Tibial nerve (tissue), 4 donors: Measurements from ENCODE around the gene ATP2B3. TPM values are rescaled to one million over a fixed set of nuclear protein-coding genes. Genes with fewer than 3 reads are reported as not detected.
A peak's percentile ranks its signal among the peaks of the same experiment; 100 is the strongest.

Experiments
- DNase-seq, 2 donors: peaks; one replicate each; pipeline ENCODE4 v3.0.0-alpha.2; 2019; ENCODE audit warnings: low spot score in 2 of 2
- H3K27ac ChIP-seq, 4 donors: fragments of 200-600 bp; sonication (generic) in 3 of 4; one replicate each; pipeline ENCODE4 v1.5.1; 2017 to 2019; ENCODE audit warnings: mild to moderate bottlenecking in 1 of 4
- H3K27me3 ChIP-seq, 2 donors: fragments of 200-600 bp; sonication (generic) in 1 of 2; one replicate each; pipeline versions ENCODE4 v1.5.1 to v1.6.0; 2017 to 2019
- H3K36me3 ChIP-seq, 3 donors: fragments of 200-600 bp; sonication (generic); one replicate each; pipeline ENCODE4 v1.5.1; 2018 to 2019
- H3K4me1 ChIP-seq, 4 donors: fragments of 200-600 bp; sonication (generic) in 3 of 4; one replicate each; pipeline ENCODE4 v1.5.1; 2017 to 2019
- H3K4me3 ChIP-seq, 4 donors: fragments of 200-600 bp; sonication (generic) in 3 of 4; one replicate each; pipeline ENCODE4 v1.5.1; 2017 to 2019; ENCODE audit warnings: mild to moderate bottlenecking in 1 of 4, moderate library complexity in 1 of 4
- H3K9me3 ChIP-seq, 4 donors: fragments of 200-600 bp; sonication (generic) in 3 of 4; one replicate each; pipeline ENCODE4 v1.5.1; 2017 to 2019
- CTCF ChIP-seq, 5 experiments: fragments of 200-600 bp in 3 of 5; fragments of 450-650 bp in 2 of 5; sonication (generic) in 3 of 5; IDR thresholded peaks; one replicate each; pipeline ENCODE4 v1.5.1; 2016 to 2019; ENCODE audit warnings: antibody characterized with exemption in 5 of 5, mild to moderate bottlenecking in 3 of 5, moderate library complexity in 2 of 5
- EP300 ChIP-seq, 2 donors: sonication (generic); formaldehyde crosslinking; IDR thresholded peaks; one replicate each; pipeline ENCODE4 v1.6.1; 2017; ENCODE audit warnings: antibody characterized with exemption in 2 of 2, mild to moderate bottlenecking in 1 of 2
- POLR2A ChIP-seq, 2 donors: fragments of 450-650 bp; IDR thresholded peaks; one replicate each; pipeline ENCODE4 v1.6.1; 2017; ENCODE audit warnings: antibody characterized with exemption in 2 of 2, mild to moderate bottlenecking in 2 of 2, moderate library complexity in 2 of 2
- WGBS, 2 donors: methylation state at CpG; one replicate each; pipeline ENCODE4 v1.1.5; 2018; 5-methylcytosine and 5-hydroxymethylcytosine counted together
- total RNA-seq, 4 donors: library from RNA; depleted of rRNA; stranded (reverse); fragments of >200 nt; gene quantifications; one replicate each; pipeline ENCODE4 v1.1.0, GENCODE V29; 2016

The ATP2B3 gene
- total RNA-seq, 4 donors from 2014 or later = not detected

- Histone ChIP-seq H3K27ac (peak overlapping the region in 2 of 4 donors; percentile 38 to 58), H3K36me3 (no peaks in the 10 kb centered on the region), H3K4me1 (peaks cover 0 to 22% (median 7%) of the 10 kb centered on the region in 4 donors), H3K4me3 (no peak overlapping the region), H3K27me3 (no peaks in the 10 kb centered on the region), H3K9me3 (no peaks in the 10 kb centered on the region)
- TF ChIP-seq CTCF (IDR thresholded peaks at IDR 0.05) = no peak
- no peak for TF ChIP-seq POLR2A (IDR thresholded peaks at IDR 0.05)
- no peak for TF ChIP-seq EP300 (IDR thresholded peaks at IDR 0.05)
- 55% methylated on average over 11 of the region's 11 CpGs; no CpG with 5 or more reads in 1 of the 2 donors for WGBS, 2 donors
- DNase-seq = no peak
These were observed 29.8 kb upstream of the ATP2B3 start for GRCh38 chrX:153487590-153488071.

- TF ChIP-seq CTCF (IDR thresholded peaks at IDR 0.05) (no peak), EP300 (IDR thresholded peaks at IDR 0.05) (no peak), POLR2A (IDR thresholded peaks at IDR 0.05) (no peak)
- no peaks in the 10 kb centered on the region for H3K27me3 ChIP-seq
- DNase-seq = no peak
- no peaks in the 10 kb centered on the region for H3K36me3 ChIP-seq
- peaks cover 0 to 22% (median 7%) of the 10 kb centered on the region in 4 donors for H3K4me1 ChIP-seq
- no peaks in the 10 kb centered on the region for H3K9me3 ChIP-seq
- H3K27ac ChIP-seq = peak overlapping the region in 2 of 4 donors; percentile 38 to 58
- H3K4me3 ChIP-seq = no peak overlapping the region
- WGBS, 2 donors = 50% methylated on average over 27 of the region's 27 CpGs; no CpG with 5 or more reads in 1 of the 2 donors
These were observed 29.1 kb upstream of the ATP2B3 start for GRCh38 chrX:153488231-153488914.

GRCh38 chrX:153490217-153490930 lies 27.1 kb upstream of the ATP2B3 start:
- WGBS, 2 donors = 73 to 85% methylated on average over 5 to 19 of the region's 20 CpGs
- Histone ChIP-seq H3K4me1 (peaks cover 0 to 41% (median 7%) of the 10 kb centered on the region in 4 donors), H3K27ac (no peak overlapping the region), H3K9me3 (no peaks in the 10 kb centered on the region), H3K4me3 (no peak overlapping the region), H3K27me3 (no peaks in the 10 kb centered on the region), H3K36me3 (no peaks in the 10 kb centered on the region)
- DNase-seq = no peak
- TF ChIP-seq CTCF (IDR thresholded peaks at IDR 0.05) = no peak
- TF ChIP-seq EP300 (IDR thresholded peaks at IDR 0.05) = no peak
- TF ChIP-seq POLR2A (IDR thresholded peaks at IDR 0.05) = no peak

DNA sequence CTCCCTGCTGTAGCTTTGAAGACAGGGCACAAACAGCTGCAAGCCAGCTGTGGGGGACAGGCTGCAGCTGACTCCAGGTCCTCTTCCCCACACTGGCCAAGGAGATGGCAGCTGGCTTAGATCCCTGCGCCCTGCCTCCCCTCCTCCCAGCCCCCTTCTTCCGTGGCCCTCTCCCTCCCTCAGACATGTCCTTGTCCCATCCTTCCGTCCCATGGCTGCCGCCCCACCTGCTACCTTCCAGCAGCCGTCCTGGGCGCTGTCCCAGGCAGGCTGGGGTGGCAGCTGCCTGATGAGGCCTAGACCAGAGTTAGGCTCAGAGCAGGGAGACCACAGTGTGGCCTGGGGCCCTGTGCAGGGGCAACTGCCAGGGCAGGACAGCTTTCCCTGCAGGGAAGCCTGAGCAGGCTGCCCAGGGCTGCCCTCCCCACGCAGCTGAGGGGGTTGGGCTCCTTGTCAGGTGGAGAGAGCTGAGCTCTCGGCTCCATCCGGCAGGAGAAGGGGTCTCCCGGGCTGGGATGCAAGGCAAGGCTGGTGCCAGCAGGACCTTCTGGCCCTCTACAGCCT lies 26.0 kb upstream of the ATP2B3 start:
- Histone ChIP-seq H3K36me3 (no peaks in the 10 kb centered on the region), H3K4me1 (peaks cover 0 to 52% (median 7%) of the 10 kb centered on the region in 4 donors), H3K27me3 (no peaks in the 10 kb centered on the region), H3K4me3 (no peak overlapping the region), H3K9me3 (no peaks in the 10 kb centered on the region), H3K27ac (no peak overlapping the region)
- WGBS, 2 donors = 71 to 86% methylated on average over 6 to 10 of the region's 10 CpGs
- DNase-seq = no peak
- no peak for TF ChIP-seq POLR2A (IDR thresholded peaks at IDR 0.05)
- TF ChIP-seq CTCF (IDR thresholded peaks at IDR 0.05) = no peak
- no peak for TF ChIP-seq EP300 (IDR thresholded peaks at IDR 0.05)
